DND-41 (cell line): Measurements from ENCODE around the gene TBC1D30.

ENCODE experiments used
- ATAC-seq: fragments of 200-7000 bp; cut with Tn5 transposase; 3 replicates; pipeline ENCODE4 v1.9.1; 2021; ENCODE audit warnings: low read depth; ENCODE audit not compliant: insufficient read depth
- DNase-seq: peaks from one replicate; pipeline ENCODE4 v3.0.0-alpha.2; 2020
- H2AFZ ChIP-seq: 2 replicates; pipeline ENCODE4 v1.6.0; 2012; ENCODE audit warnings: low read depth, low read length
- H3K27ac ChIP-seq: 2 replicates; pipeline ENCODE4 v1.5.1; 2012; ENCODE audit warnings: low read length, inconsistent platforms
- H3K27me3 ChIP-seq: fragments of 200-600 bp; sonication (generic); 2 replicates; pipeline ENCODE4 v1.6.0; 2012; ENCODE audit warnings: low read length, mild to moderate bottlenecking, inconsistent platforms; ENCODE audit not compliant: insufficient read depth, poor library complexity
- H3K36me3 ChIP-seq: 2 replicates; pipeline ENCODE4 v1.5.1; 2012; ENCODE audit warnings: low read length, inconsistent platforms; ENCODE audit not compliant: insufficient read depth
- H3K4me1 ChIP-seq: 2 replicates; pipeline ENCODE4 v1.5.1; 2012; ENCODE audit warnings: mild to moderate bottlenecking, low read length; ENCODE audit not compliant: insufficient read depth
- H3K4me2 ChIP-seq: 2 replicates; pipeline ENCODE4 v1.6.0; 2012; ENCODE audit warnings: mild to moderate bottlenecking, moderate library complexity, low read length, inconsistent platforms; ENCODE audit not compliant: insufficient read depth
- H3K4me3 ChIP-seq, 2 experiments: fragments of 200-600 bp in 1 of 2; shearing (Covaris generic) in 1 of 2; 2 replicates each; pipeline ENCODE4 v1.5.1; 2012 to 2016; ENCODE audit warnings: inconsistent platforms in 2 of 2, low read length in 2 of 2, mild to moderate bottlenecking in 2 of 2, low read depth in 1 of 2, moderate library complexity in 1 of 2
- H3K79me2 ChIP-seq: 2 replicates; pipeline ENCODE4 v1.6.0; 2012; ENCODE audit warnings: low read length, inconsistent platforms; ENCODE audit not compliant: insufficient read depth
- H3K9ac ChIP-seq: 2 replicates; pipeline ENCODE4 v1.6.0; 2012; ENCODE audit warnings: low read depth, mild to moderate bottlenecking, inconsistent platforms, low read length, moderate library complexity
- H3K9me3 ChIP-seq: 2 replicates; pipeline ENCODE4 v1.5.1; 2012; ENCODE audit warnings: low read length, moderate library complexity, mild to moderate bottlenecking, inconsistent platforms; ENCODE audit not compliant: insufficient read depth, severe bottlenecking
- H4K20me1 ChIP-seq: 2 replicates; pipeline ENCODE4 v1.6.0; 2012; ENCODE audit warnings: low read length; ENCODE audit not compliant: insufficient read depth
- EZH2 ChIP-seq: IDR thresholded peaks from 3 replicates; pipeline ENCODE4 v1.6.1; 2012; ENCODE audit warnings: borderline replicate concordance, low read depth, mild to moderate bottlenecking, moderate library complexity, low read length, inconsistent platforms; ENCODE audit not compliant: severe bottlenecking
- TF ChIP-seq, protein P1 (sequence below): IDR thresholded peaks from 2 replicates; pipeline ENCODE4 v1.5.1; 2012; ENCODE audit warnings: borderline replicate concordance, low read length, moderate library complexity, mild to moderate bottlenecking; ENCODE audit not compliant: poor library complexity, severe bottlenecking; ENCODE audit errors: extremely low read depth

The TBC1D30 gene

DNA sequence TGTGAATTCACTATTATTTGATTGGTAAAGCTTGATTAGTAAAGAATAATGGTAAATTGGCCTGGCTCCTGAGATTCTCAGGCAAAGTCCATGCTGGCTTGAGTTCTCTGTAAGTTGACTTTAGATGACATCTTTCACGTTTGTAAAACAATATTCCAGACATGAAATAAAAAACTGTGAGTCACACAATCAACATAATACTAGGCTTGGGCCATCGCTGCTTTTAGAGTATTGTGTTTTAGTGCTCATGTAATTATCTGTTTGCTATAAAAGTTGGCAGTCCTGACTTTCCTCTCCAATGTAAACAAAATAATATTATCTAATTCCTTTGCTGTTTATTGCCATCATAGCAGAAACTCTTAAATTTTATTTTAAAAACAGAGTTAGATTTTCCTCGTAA is 3.9 kb upstream of the TBC1D30 start:
- Histone ChIP-seq H3K9me3 (no peaks in the 10 kb centered on the region), H3K4me1 (no peaks in the 10 kb centered on the region), H4K20me1 (no peaks in the 10 kb centered on the region), H2AFZ (no peak overlapping the region), H3K27ac (no peak overlapping the region), H3K4me3 (no peak overlapping the region), H3K36me3 (no peaks in the 10 kb centered on the region), H3K9ac (no peak overlapping the region), H3K4me2 (no peak overlapping the region), H3K27me3 (no peaks in the 10 kb centered on the region), H3K79me2 (no peaks in the 10 kb centered on the region)
- ATAC-seq (no peak), DNase-seq (no peak)
- no peak for TF ChIP-seq EZH2
- TF ChIP-seq, protein P1, sequence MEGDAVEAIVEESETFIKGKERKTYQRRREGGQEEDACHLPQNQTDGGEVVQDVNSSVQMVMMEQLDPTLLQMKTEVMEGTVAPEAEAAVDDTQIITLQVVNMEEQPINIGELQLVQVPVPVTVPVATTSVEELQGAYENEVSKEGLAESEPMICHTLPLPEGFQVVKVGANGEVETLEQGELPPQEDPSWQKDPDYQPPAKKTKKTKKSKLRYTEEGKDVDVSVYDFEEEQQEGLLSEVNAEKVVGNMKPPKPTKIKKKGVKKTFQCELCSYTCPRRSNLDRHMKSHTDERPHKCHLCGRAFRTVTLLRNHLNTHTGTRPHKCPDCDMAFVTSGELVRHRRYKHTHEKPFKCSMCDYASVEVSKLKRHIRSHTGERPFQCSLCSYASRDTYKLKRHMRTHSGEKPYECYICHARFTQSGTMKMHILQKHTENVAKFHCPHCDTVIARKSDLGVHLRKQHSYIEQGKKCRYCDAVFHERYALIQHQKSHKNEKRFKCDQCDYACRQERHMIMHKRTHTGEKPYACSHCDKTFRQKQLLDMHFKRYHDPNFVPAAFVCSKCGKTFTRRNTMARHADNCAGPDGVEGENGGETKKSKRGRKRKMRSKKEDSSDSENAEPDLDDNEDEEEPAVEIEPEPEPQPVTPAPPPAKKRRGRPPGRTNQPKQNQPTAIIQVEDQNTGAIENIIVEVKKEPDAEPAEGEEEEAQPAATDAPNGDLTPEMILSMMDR = no peak

DNA sequence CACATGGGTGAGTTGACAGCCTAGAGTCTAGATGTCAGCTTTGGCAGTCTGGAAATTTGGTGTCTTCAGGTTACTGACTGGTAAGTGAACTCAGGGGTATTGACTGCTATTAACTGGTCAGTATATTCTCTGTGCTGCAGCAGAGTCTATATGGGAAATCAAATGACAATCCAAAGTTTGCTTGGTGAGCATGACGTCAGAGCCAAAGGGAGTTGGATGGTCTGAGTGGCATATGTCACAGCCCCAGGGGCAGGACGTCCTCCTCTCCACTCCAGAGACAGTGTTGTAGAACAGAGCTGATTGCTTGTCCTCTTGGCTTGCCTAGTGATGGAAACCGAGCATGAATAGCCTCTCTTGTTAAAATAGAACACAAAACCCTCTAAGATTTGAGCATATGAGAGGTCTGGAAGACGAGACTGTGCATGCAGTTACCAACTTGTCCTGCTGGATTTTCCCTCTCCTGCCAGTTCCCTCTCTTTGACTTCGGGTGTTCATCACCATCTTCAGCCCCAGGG is 3.3 kb upstream of the TBC1D30 start:
- no peak for TF ChIP-seq EZH2
- TF ChIP-seq, protein P1 = no peak
- H3K36me3 ChIP-seq = no peaks in the 10 kb centered on the region
- DNase-seq = no peak

DNA sequence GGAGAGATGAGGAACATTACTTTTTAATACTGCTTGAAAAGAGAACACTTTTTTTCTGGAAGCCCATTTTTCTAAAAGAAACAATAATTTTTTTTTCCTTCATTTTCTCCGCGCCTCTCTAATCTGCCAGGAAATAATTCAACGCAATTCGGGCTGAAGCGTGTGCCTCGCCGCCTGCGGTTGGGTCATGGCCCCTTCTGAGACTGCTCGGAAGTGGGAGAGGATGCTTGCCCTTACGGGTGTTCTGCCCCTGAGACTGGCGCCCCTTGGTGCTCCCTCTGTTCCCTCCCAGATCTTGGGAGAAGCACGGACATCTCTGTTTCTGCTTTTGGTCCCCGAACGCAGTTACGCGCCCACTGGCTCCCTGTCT is 332 bp upstream of the TBC1D30 start:
- no peak overlapping the region for H3K27ac ChIP-seq
- H3K36me3 ChIP-seq = no peaks in the 10 kb centered on the region
- H3K79me2 ChIP-seq = no peaks in the 10 kb centered on the region
- H2AFZ ChIP-seq = no peak overlapping the region
- TF ChIP-seq, protein P1 = no peak
- TF ChIP-seq EZH2 = no peak
- no peaks in the 10 kb centered on the region for H3K4me1 ChIP-seq
- no peaks in the 10 kb centered on the region for H4K20me1 ChIP-seq
- DNase-seq (no peak), ATAC-seq (no peak)
- no peaks in the 10 kb centered on the region for H3K9me3 ChIP-seq
- H3K27me3 ChIP-seq = peaks cover 2% of the 10 kb centered on the region
- no peak overlapping the region for H3K9ac ChIP-seq
- H3K4me3 ChIP-seq = no peak overlapping the region
- H3K4me2 ChIP-seq = no peak overlapping the region

More for the DNA sequence above, 3.3 kb upstream of the TBC1D30 start:
- Histone ChIP-seq H3K27me3 (no peaks in the 10 kb centered on the region), H3K79me2 (no peaks in the 10 kb centered on the region), H3K9me3 (no peaks in the 10 kb centered on the region), H3K4me1 (no peaks in the 10 kb centered on the region), H3K4me2 (no peak overlapping the region), H3K9ac (no peak overlapping the region), H3K4me3 (no peak overlapping the region), H3K27ac (no peak overlapping the region), H2AFZ (no peak overlapping the region), H4K20me1 (no peaks in the 10 kb centered on the region)
- no peak for ATAC-seq
